ENCODE data around the gene FAAH2.
"Not testable (repeated sequence)": the region's sequence is repeated elsewhere in the genome, so short reads cannot be mapped to it uniquely, and the experiment has no call there.

Gene FAAH2

GRCh38 chrX:57367649-57368048 lies 81.1 kb downstream of the FAAH2 start:
- in situ Hi-C loops (cut with MboI; ENCODE audit: low pct_unique_long_range_greater_than_20kb, low sequenced_read_pairs) = no loop called here

GRCh38 chrX:57368158-57368557 lies 81.7 kb downstream of the FAAH2 start:
- in situ Hi-C loops (cut with MboI; ENCODE audit: low pct_unique_long_range_greater_than_20kb, low sequenced_read_pairs) = no loop called here
- DNase-seq = no peak

More at GRCh38 chrX:57367649-57368048, 81.1 kb downstream of the FAAH2 start:
- no peak for DNase-seq

- DNase-seq = no peak
- in situ Hi-C loops (cut with MboI; ENCODE audit: low pct_unique_long_range_greater_than_20kb, low sequenced_read_pairs) = no loop called here
Measured at GRCh38 chrX:57379296-57379695, 92.8 kb downstream of the FAAH2 start.

GRCh38 chrX:57380026-57380796 lies 93.7 kb downstream of the FAAH2 start:
- no peak for DNase-seq
- in situ Hi-C loops (cut with MboI; ENCODE audit: low pct_unique_long_range_greater_than_20kb, low sequenced_read_pairs) = no loop called here

GRCh38 chrX:57394162-57394561 lies 107.7 kb downstream of the FAAH2 start:
- in situ Hi-C loops (cut with MboI; ENCODE audit: low pct_unique_long_range_greater_than_20kb, low sequenced_read_pairs); DNase-seq: not testable (repeated sequence)

- DNase-seq; in situ Hi-C loops (cut with MboI; ENCODE audit: low pct_unique_long_range_greater_than_20kb, low sequenced_read_pairs): not testable (repeated sequence)
Measured at GRCh38 chrX:57403191-57403590, 116.7 kb downstream of the FAAH2 start.

- in situ Hi-C loops (cut with MboI; ENCODE audit: low pct_unique_long_range_greater_than_20kb, low sequenced_read_pairs) = no loop called here
- no peak for DNase-seq
Measured at GRCh38 chrX:57406149-57406548, 119.6 kb downstream of the FAAH2 start.

GRCh38 chrX:57417827-57418226 lies 131.3 kb downstream of the FAAH2 start:
- DNase-seq = peak; percentile 38
- in situ Hi-C loops (cut with MboI; ENCODE audit: low pct_unique_long_range_greater_than_20kb, low sequenced_read_pairs) = no loop called here

- DNase-seq = no peak
- in situ Hi-C loops (cut with MboI; ENCODE audit: low pct_unique_long_range_greater_than_20kb, low sequenced_read_pairs) = no loop called here
Measured at GRCh38 chrX:57422289-57422688, 135.8 kb downstream of the FAAH2 start.

- in situ Hi-C loops (cut with MboI; ENCODE audit: low pct_unique_long_range_greater_than_20kb, low sequenced_read_pairs) = no loop called here
- DNase-seq = no peak
Measured at GRCh38 chrX:57422790-57423189, 136.3 kb downstream of the FAAH2 start.

GRCh38 chrX:57445076-57445475 lies 158.6 kb downstream of the FAAH2 start:
- no peak for DNase-seq
- in situ Hi-C loops (cut with MboI; ENCODE audit: low pct_unique_long_range_greater_than_20kb, low sequenced_read_pairs) = no loop called here

- in situ Hi-C loops (cut with MboI; ENCODE audit: low pct_unique_long_range_greater_than_20kb, low sequenced_read_pairs) = no loop called here
Measured at GRCh38 chrX:57445832-57446231, 159.3 kb downstream of the FAAH2 start.

GRCh38 chrX:57447856-57448255 lies 161.3 kb downstream of the FAAH2 start:
- in situ Hi-C loops (cut with MboI; ENCODE audit: low pct_unique_long_range_greater_than_20kb, low sequenced_read_pairs) = no loop called here
- DNase-seq = no peak

More at GRCh38 chrX:57445832-57446231, 159.3 kb downstream of the FAAH2 start:
- DNase-seq = no peak

- no peak for DNase-seq
- in situ Hi-C loops (cut with MboI; ENCODE audit: low pct_unique_long_range_greater_than_20kb, low sequenced_read_pairs) = no loop called here
Measured at GRCh38 chrX:57451426-57452020, 165.0 kb downstream of the FAAH2 start.

- DNase-seq = peak; percentile 45
Measured at GRCh38 chrX:57453901-57454300, 167.4 kb downstream of the FAAH2 start.

GRCh38 chrX:57481514-57481913 lies 195.0 kb downstream of the FAAH2 start:
- in situ Hi-C loops (cut with MboI; ENCODE audit: low pct_unique_long_range_greater_than_20kb, low sequenced_read_pairs) = no loop called here
- DNase-seq = no peak

More at GRCh38 chrX:57453901-57454300, 167.4 kb downstream of the FAAH2 start:
- in situ Hi-C loops (cut with MboI; ENCODE audit: low pct_unique_long_range_greater_than_20kb, low sequenced_read_pairs) = no loop called here

GRCh38 chrX:57516491-57516890 lies 230.0 kb downstream of the FAAH2 start:
- in situ Hi-C loops (cut with MboI; ENCODE audit: low pct_unique_long_range_greater_than_20kb, low sequenced_read_pairs) = no loop called here
- no peak for DNase-seq

GRCh38 chrX:57519578-57520118 lies 233.1 kb downstream of the FAAH2 start:
- in situ Hi-C loops (cut with MboI; ENCODE audit: low pct_unique_long_range_greater_than_20kb, low sequenced_read_pairs) = no loop called here
- DNase-seq = no peak

GRCh38 chrX:57528670-57529255 lies 242.3 kb downstream of the FAAH2 start:
- in situ Hi-C loops (cut with MboI; ENCODE audit: low pct_unique_long_range_greater_than_20kb, low sequenced_read_pairs) = no loop called here
- peak; percentile 47 for DNase-seq
